Retinal pigment epithelial cell (primary cell): Measurements from ENCODE around the gene LIPC.

Experiments used
- DNase-seq: peaks from one replicate; pipeline ENCODE4 v3.0.0-alpha.2; 2010; ENCODE audit warnings: low read depth
- H3K4me3 ChIP-seq: 2 replicates; pipeline ENCODE4 v1.5.1; 2011; ENCODE audit warnings: mild to moderate bottlenecking, low read length, control low read depth, moderate library complexity
- TF ChIP-seq, protein P1 (sequence below): conservative IDR thresholded peaks from 2 replicates; pipeline ENCODE4 v1.5.1; 2011; ENCODE audit warnings: low read depth, low read length, control low read depth, inconsistent platforms

LIPC gene

DNA sequence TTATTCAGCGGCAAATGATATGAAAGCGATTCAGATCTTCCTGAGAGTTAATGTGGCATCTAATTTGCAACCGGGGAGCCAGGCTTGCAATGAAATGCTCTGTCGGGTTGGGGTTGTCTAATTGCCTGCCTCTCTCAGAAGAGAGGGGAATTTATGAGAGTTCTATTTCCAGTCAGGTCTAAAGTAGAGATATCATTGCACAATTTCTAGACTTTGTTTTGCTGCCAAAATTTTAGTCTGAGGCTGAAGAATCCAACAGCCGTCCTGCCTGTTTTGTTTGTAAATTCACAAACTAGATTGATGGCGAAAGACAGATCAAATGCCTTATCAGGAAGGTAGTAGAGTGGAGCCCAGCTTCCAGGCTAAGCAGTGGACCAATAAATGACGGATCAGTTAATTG is 610 bp downstream of the LIPC start:
- DNase-seq, result no peak
- H3K4me3 ChIP-seq, result no peak overlapping the region
- TF ChIP-seq, protein P1, sequence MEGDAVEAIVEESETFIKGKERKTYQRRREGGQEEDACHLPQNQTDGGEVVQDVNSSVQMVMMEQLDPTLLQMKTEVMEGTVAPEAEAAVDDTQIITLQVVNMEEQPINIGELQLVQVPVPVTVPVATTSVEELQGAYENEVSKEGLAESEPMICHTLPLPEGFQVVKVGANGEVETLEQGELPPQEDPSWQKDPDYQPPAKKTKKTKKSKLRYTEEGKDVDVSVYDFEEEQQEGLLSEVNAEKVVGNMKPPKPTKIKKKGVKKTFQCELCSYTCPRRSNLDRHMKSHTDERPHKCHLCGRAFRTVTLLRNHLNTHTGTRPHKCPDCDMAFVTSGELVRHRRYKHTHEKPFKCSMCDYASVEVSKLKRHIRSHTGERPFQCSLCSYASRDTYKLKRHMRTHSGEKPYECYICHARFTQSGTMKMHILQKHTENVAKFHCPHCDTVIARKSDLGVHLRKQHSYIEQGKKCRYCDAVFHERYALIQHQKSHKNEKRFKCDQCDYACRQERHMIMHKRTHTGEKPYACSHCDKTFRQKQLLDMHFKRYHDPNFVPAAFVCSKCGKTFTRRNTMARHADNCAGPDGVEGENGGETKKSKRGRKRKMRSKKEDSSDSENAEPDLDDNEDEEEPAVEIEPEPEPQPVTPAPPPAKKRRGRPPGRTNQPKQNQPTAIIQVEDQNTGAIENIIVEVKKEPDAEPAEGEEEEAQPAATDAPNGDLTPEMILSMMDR, result no peak

DNA sequence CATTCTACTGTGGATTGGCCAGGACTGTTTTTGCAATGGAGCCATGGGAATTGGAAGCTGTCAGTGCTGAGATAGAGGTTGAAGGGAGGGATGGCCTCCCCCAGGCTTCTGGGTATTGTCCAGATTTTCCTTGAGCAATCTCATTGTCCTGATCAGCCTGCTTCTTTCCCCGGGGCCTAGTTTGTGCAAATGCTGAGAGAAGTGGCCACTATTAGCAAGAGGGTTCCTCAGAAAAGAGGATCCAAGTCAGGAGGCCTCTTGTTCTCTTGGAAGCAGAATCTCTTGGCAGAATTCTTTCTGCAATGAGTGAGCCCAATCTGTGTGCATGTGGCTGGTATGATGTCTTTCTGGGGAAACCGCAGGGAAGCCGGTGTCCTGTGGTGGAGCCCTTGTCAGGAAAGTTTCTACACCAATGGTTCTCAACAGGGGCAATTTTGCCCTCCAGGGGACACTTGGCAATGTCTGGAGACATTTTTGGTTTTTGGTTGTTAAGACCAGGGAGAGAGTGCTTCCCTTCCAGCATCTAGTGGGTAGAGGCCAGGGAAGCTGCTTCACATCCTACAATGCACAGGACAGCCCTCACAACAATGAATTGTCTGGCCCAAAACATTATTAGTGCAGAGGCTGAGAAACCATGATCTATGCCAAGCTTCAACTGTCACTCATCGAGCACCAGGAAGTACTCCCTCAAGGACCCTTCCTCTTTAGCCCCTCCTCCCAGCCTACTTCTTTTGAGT is 2.0 kb downstream of the LIPC start:
- H3K4me3 ChIP-seq, result no peak overlapping the region
- DNase-seq, result no peak
- TF ChIP-seq, protein P1, result no peak

DNA sequence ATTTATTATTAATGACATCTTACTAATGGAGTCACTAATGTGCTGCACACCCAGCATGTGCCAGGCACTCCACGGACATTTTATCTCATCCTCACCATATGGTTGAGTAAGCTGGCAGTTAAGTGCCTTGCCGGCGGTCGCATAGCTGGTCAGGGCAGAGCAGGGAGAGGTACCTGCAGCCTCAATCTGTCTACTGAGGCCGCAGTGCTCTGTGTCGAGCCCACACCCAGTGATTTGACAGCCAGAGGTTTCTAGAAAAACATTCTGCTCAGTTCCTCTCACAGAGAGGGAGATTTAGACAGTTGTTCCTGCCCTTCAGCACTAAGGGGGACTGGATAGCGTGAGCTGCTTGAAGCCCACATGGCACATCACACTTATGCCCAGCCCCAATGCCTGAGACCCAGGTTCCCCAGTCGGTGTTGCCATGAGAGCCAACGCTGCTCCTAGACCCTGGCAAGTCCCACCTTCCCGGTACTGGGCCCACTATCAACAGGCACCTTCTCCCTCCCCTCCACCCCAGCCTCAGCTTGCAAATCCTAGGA is 2.6 kb downstream of the LIPC start:
- no peak overlapping the region for H3K4me3 ChIP-seq
- TF ChIP-seq, protein P1, result no peak
- no peak for DNase-seq

DNA sequence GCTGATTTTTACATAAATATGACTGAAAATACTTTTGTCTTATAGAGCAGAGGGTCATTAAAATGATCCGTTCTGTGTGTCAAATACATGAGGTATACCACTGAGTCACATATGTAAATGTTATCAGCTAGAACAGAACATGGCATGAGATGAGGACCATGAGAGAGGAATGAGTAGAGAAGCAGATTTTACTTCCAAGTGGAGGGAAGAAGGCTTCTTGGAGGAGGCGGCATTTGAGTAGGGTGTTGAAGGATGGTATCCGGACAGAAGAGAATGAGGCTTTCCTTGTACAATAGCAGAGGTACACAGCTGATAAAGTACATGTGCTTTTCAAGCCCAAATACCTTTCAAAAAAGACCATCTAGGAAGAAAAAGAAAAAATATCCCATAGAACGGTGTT is 4.8 kb downstream of the LIPC start:
- no peak for DNase-seq
- TF ChIP-seq, protein P1, result no peak
- no peak overlapping the region for H3K4me3 ChIP-seq

DNA sequence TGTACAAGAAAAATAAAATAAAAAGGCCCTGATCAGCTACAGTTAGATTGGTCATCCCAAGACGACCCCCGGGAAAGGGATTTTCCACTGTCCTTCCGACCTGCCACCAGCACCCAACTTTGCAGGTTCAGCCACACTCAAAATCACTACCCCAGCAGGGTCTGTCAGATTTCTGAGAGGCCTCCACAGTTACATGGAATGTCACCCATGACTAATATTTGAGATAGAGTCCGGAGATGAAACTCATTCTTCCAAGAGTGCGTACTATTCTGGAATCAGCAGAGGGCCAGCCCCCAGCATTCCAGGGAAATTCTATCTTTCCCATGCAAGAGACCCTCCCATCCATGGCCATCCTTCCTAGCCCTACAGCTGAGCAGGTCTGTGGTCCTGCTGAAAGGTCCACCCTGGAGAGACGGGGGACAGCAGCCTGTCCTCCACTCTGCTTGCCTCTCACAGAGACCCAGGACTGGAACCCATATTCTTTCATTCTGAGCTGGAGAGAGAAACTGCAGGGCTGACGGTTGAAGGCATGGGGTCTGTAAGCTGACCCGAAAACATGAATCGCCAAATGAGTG is 5.8 kb downstream of the LIPC start:
- DNase-seq, result no peak
- no peak overlapping the region for H3K4me3 ChIP-seq
- TF ChIP-seq, protein P1, result no peak

DNA sequence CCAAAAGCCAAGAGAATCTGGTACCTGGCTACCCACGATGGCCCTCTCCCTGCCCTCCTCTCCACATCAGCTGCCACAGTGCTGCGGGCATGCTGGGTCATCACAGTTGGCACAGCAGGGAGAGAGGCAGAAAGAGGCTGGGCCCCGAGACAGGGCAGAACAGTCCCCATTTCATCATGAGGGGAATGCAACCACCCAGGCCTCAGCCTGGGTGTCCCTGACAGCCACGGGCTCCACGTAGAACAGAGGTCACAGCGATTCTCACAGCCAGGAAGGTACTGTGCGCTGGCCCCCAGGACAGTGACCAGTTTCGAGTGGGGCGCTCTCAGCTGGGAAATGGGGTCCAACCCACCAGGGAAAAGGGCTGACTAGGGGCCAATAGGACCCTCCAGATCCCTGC is 6.3 kb downstream of the LIPC start:
- no peak for DNase-seq
- no peak overlapping the region for H3K4me3 ChIP-seq
- TF ChIP-seq, protein P1, result no peak

DNA sequence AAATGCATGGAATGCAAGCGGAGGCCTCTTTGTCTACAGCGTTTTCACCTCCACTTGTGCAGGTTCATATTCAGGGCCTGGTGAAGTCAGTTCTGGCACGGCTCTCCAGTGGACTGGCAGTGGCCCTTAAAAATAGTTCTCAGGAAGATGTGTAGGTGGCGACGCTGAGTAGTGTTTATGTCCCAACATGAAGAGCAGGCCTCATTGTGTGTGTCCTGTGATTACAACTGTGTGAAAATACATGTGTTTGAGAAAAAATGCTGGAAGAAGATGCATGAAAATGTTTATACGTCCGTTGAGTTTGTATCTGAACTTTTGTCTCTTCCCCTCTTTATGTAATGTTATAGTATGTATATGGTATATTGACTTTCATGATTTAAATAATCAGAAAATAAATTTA is 7.2 kb downstream of the LIPC start:
- DNase-seq, result no peak

More for the DNA sequence above, 7.2 kb downstream of the LIPC start:
- TF ChIP-seq, protein P1, result peak; percentile 51
- no peak overlapping the region for H3K4me3 ChIP-seq
